ENCODE results near the gene DFFA.

Gene DFFA

DNA sequence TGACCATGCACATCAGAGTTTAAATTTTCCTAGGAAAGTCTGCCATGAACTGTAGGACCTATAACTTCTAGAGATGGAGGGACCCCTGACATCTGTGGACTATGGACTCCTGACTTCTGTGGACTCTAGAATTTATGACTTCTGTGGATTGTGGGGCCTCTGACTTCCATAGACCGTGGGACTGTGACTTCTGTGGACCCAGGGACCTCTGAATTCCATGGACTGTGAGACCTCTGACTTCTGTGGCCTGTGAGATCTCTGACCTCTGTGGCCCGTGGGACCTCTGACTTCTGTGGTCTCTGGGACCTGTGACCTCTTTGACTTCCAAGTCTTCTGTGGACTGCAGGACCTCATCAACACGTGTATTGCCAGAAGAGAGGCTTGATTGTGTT is 39.2 kb upstream of the DFFA start:
- TF ChIP-seq, protein P1, sequence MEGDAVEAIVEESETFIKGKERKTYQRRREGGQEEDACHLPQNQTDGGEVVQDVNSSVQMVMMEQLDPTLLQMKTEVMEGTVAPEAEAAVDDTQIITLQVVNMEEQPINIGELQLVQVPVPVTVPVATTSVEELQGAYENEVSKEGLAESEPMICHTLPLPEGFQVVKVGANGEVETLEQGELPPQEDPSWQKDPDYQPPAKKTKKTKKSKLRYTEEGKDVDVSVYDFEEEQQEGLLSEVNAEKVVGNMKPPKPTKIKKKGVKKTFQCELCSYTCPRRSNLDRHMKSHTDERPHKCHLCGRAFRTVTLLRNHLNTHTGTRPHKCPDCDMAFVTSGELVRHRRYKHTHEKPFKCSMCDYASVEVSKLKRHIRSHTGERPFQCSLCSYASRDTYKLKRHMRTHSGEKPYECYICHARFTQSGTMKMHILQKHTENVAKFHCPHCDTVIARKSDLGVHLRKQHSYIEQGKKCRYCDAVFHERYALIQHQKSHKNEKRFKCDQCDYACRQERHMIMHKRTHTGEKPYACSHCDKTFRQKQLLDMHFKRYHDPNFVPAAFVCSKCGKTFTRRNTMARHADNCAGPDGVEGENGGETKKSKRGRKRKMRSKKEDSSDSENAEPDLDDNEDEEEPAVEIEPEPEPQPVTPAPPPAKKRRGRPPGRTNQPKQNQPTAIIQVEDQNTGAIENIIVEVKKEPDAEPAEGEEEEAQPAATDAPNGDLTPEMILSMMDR (conservative IDR thresholded peaks at IDR 0.05; ENCODE audit: low read depth) = no peak
- ChIA-PET POLR2A (ENCODE audit: low non-redundant PET) (interaction anchor here (0.6 kb wide), 1 partner anchor 45 kb away, joined by 3 read pairs; no protein-coding TSS in a partner anchor), CTCF (interaction anchor here (1.0 to 2.3 kb wide), 2 partner anchors 11 to 17 kb away, joined by 3 to 11 read pairs; no protein-coding TSS in a partner anchor)
- peak overlapping the region; percentile 91 for H3K27ac ChIP-seq
- DNase-seq (ENCODE audit: low spot score) = no peak

DNA sequence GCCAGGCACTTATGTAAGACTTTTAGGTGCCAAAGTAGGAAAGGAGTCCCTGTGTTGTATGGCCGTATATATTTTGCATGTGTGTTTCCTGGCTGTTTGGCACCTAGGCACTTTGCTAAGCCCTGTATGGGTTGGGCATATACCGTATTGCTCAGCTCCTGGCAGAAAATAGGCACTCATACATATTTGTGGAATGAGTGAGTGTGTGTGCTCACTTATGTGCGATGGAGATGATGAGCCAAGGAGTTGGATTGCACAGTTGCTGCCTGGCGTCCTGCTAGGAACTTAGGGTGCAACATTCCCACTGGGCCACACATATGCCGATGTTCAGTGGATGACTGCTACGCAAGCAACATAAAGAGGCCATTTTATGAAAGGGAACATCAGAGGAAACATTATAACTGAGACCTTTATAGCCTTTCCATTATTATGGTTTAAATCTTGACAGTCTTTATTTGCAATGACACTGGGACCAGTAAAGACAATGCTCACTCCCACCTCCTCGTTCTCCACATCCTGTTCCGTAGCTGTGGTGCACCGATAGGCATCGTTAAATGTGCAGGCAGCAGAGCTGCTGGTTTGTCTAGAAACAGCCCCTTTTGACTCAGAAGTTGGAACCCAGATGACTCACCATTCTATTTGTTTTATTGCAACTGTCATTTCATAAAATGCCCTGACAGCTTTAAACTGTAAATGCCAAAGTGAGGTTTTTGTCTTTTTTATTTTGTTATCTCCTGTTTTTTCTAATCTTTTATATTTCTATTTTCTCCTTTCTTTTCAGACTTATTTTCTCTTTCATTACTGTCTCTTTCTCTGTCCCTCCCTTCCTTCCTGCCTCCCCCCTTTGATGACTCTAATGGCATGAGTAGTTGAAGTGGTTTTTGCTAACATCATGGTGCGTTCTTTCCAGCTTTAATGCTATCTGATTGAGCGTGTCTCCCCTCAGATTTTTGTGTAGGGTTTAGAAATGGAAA is 38.5 kb upstream of the DFFA start:
- CTCF ChIA-PET = interaction anchor here (1.0 to 2.3 kb wide), 2 partner anchors 12 to 16 kb away, joined by 3 to 11 read pairs; no protein-coding TSS in a partner anchor
- POLR2A ChIA-PET (ENCODE audit: low non-redundant PET) = interaction anchor here (0.6 kb wide), 1 partner anchor 45 kb away, joined by 3 read pairs; no protein-coding TSS in a partner anchor
- TF ChIP-seq, protein P1 (conservative IDR thresholded peaks at IDR 0.05; ENCODE audit: low read depth) = no peak
- H3K27ac ChIP-seq = peak overlapping the region; percentile 91
- DNase-seq (ENCODE audit: low spot score) = peak; percentile 87

- TF ChIP-seq, protein P1 (conservative IDR thresholded peaks at IDR 0.05; ENCODE audit: low read depth) = no peak
- ChIA-PET POLR2A (ENCODE audit: low non-redundant PET) (no interaction called here), CTCF (interaction anchor here (2.3 kb wide), 1 partner anchor 15 kb away, joined by 11 read pairs; no protein-coding TSS in a partner anchor)
- H3K27ac ChIP-seq = peak overlapping the region; percentile 91
- DNase-seq (ENCODE audit: low spot score) = no peak
Observed at GRCh38 chr1:10509809-10510509, 37.6 kb upstream of the DFFA start.

GRCh38 chr1:10508511-10508951 is 36.2 kb upstream of the DFFA start:
- DNase-seq (ENCODE audit: low spot score) = no peak
- ChIA-PET CTCF (interaction anchor here (1.1 to 2.7 kb wide), 2 partner anchors 10 to 13 kb away, joined by 3 to 22 read pairs; no protein-coding TSS in a partner anchor), POLR2A (ENCODE audit: low non-redundant PET) (interaction anchor here (0.6 kb wide), 2 partner anchors 286 to 392 kb away, joined by 3 read pairs; no protein-coding TSS in a partner anchor)
- TF ChIP-seq, protein P1 (conservative IDR thresholded peaks at IDR 0.05; ENCODE audit: low read depth) = no peak
- peak overlapping the region; percentile 91 for H3K27ac ChIP-seq

DNA sequence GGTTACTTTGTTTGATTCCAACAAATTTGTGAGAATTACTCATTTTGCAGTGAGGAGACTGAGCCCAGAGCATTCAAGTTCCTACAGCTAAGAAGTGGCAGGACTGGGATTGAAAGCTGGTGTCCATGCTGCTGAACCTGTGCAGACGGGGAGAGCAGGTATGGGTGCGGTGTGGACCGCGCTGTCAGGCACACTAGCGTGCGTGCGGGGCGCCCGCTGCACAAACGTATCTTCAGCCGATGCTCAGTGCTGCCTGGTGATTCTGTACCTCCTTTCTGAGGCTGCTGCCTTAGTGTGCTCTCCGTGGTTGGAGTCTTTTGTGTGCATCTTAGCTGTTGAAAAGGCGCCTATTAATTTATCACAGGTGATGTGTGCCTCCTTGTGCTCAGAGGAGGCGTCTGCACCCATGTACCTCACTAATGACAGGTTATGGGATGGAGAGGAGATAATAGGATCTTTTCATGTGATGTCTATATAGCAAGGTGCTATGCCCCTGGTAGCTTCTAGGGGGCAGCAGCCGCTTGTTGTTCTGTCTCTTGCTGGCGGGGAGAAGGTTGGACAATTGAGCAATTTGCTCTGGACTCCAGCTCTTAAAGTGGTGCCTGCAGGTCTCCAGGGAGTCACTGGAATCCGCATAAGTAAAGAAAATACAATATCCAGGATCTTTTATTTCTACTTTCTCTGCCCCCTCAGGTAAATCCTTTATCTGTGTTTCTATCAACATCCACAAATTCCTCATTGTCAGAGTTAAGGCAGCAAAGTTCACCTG is 35.0 kb upstream of the DFFA start:
- DNase-seq (ENCODE audit: low spot score) = peak; percentile 74
- POLR2A ChIA-PET (ENCODE audit: low non-redundant PET) = no interaction called here
- TF ChIP-seq, protein P1 (conservative IDR thresholded peaks at IDR 0.05; ENCODE audit: low read depth) = peak; percentile 87
- CTCF ChIA-PET = interaction anchor here (0.5 to 2.7 kb wide), 12 partner anchors 9 to 557 kb away, joined by 3 to 22 read pairs (median 4); partner anchors contain the start of gene CENPS
- peak overlapping the region; percentile 37; the same call in 1 of the 2 replicates for H3K27ac ChIP-seq
